H1 (cell line): ENCODE results near the gene GADD45GIP1. TPM values are rescaled to one million over a fixed set of nuclear protein-coding genes. Genes with fewer than 3 reads are reported as not detected.

Source experiments
- CTCF ChIA-PET: fragments of 300-600 bp; sonication (Branson Sonifier 250); formaldehyde crosslinking; loops from one replicate; lab custom pipeline; 2021; ENCODE audit not compliant: partially characterized antibody; lab: Charles Lee
- POLR2A ChIA-PET: fragments of 300-600 bp; sonication (Branson Sonifier 250); formaldehyde crosslinking; loops from one replicate; lab custom pipeline; 2021; ENCODE audit warnings: inconsistent platforms; ENCODE audit not compliant: partially characterized antibody; lab: Charles Lee
- DNase-seq, 2 experiments: peaks; one replicate each; pipeline versions ENCODE4 v3.0.0 to v3.0.0-alpha.2; 2010 to 2022; ENCODE audit warnings: low spot score in 2 of 2, low read depth in 1 of 2, mixed read lengths in 1 of 2
- FAIRE-seq: peaks from 2 replicates; lab custom pipeline; 2011; peaks lifted over from hg19 to GRCh38; lab: Jason Lieb, UNC
- H2AFZ ChIP-seq: 2 replicates; pipeline ENCODE4 v1.8.1; 2012; ENCODE audit warnings: low read length, inconsistent platforms
- H2AK5ac ChIP-seq: 2 replicates; pipeline ENCODE4 v1.6.1; 2013; ENCODE audit warnings: low read depth, low read length
- H2BK120ac ChIP-seq: replicated peaks from 2 replicates; pipeline ENCODE3; 2013; ENCODE audit warnings: low read depth, low read length, inconsistent platforms
- H2BK12ac ChIP-seq: 2 replicates; pipeline ENCODE4 v1.6.1; 2013; ENCODE audit warnings: low read depth, low read length
- H2BK15ac ChIP-seq: 2 replicates; pipeline ENCODE4 v1.6.1; 2013; ENCODE audit warnings: low read length
- H2BK20ac ChIP-seq: 2 replicates; pipeline ENCODE4 v1.6.1; 2013; ENCODE audit warnings: low read length
- H2BK5ac ChIP-seq: 2 replicates; pipeline ENCODE4 v1.6.1; 2013; ENCODE audit warnings: low read depth, low read length
- H3K14ac ChIP-seq: 2 replicates; pipeline ENCODE4 v1.6.1; 2013; ENCODE audit warnings: inconsistent platforms; ENCODE audit not compliant: insufficient read length
- H3K18ac ChIP-seq: 2 replicates; pipeline ENCODE4 v1.6.1; 2013; ENCODE audit warnings: low read length; ENCODE audit errors: extremely low read depth
- H3K23ac ChIP-seq: 2 replicates; pipeline ENCODE4 v1.6.1; 2013; ENCODE audit warnings: inconsistent platforms; ENCODE audit not compliant: insufficient read length
- H3K23me2 ChIP-seq: 2 replicates; pipeline ENCODE4 v1.6.1; 2013; ENCODE audit warnings: low read depth, low read length
- H3K27ac ChIP-seq: 2 replicates; pipeline ENCODE4 v1.6.1; 2011; ENCODE audit warnings: low read depth, low read length, inconsistent platforms
- H3K27me3 ChIP-seq, 4 experiments: replicated peaks in 1 of 4; 1 replicate in 1 of 4; 2 replicates in 3 of 4; pipeline versions ENCODE4 v1.6.1 to v1.8.1; 2011 to 2013; ENCODE audit warnings: low read length in 3 of 4, mild to moderate bottlenecking in 3 of 4, inconsistent platforms in 2 of 4, mixed read lengths in 2 of 4, moderate library complexity in 1 of 4; ENCODE audit not compliant: control insufficient read depth in 3 of 4, insufficient read depth in 3 of 4; ENCODE audit errors: extremely low read depth in 1 of 4
- H3K36me3 ChIP-seq, 4 experiments: 2 replicates each; pipeline versions ENCODE4 v1.6.1 to v1.8.1; 2011 to 2013; ENCODE audit warnings: mild to moderate bottlenecking in 4 of 4, low read length in 3 of 4, moderate library complexity in 2 of 4, control low read depth in 1 of 4, inconsistent platforms in 1 of 4; ENCODE audit not compliant: insufficient read depth in 4 of 4, control insufficient read depth in 2 of 4
- H3K4ac ChIP-seq: replicated peaks from 2 replicates; pipeline ENCODE3; 2013; ENCODE audit warnings: low read length, low read depth, mixed read lengths, inconsistent platforms; ENCODE audit not compliant: insufficient read length
- H3K4me1 ChIP-seq, 4 experiments: replicated peaks in 1 of 4; 1 replicate in 1 of 4; 2 replicates in 3 of 4; pipeline versions ENCODE4 v1.6.1 to v1.8.1; 2011 to 2013; ENCODE audit warnings: low read length in 3 of 4, inconsistent platforms in 2 of 4, mixed read lengths in 1 of 4; ENCODE audit not compliant: insufficient read depth in 4 of 4, control insufficient read depth in 3 of 4
- H3K4me2 ChIP-seq, 2 experiments: 2 replicates each; pipeline versions ENCODE4 v1.6.1 to v1.8.1; 2011 to 2013; ENCODE audit warnings: low read depth in 2 of 2, low read length in 2 of 2, control low read depth in 1 of 2, inconsistent platforms in 1 of 2, mild to moderate bottlenecking in 1 of 2; ENCODE audit not compliant: insufficient read depth in 1 of 2
- H3K4me3 ChIP-seq, 4 experiments: fragments of 200-600, 300-600 bp in 1 of 4; sonication (generic), shearing (Covaris generic), sonication (Bioruptor Twin) in 1 of 4; 2 replicates each; pipeline versions ENCODE4 v1.5.1 to v1.8.1; 2011 to 2016; ENCODE audit warnings: low read length in 4 of 4, low read depth in 3 of 4, control low read depth in 2 of 4, inconsistent platforms in 2 of 4, mild to moderate bottlenecking in 2 of 4, mixed read lengths in 1 of 4, moderate library complexity in 1 of 4; ENCODE audit not compliant: insufficient read depth in 2 of 4; ENCODE audit errors: extremely low read depth in 1 of 4
- H3K56ac ChIP-seq: replicated peaks from 2 replicates; pipeline ENCODE3; 2013; ENCODE audit warnings: low read depth, mild to moderate bottlenecking, mixed read lengths, low read length, inconsistent platforms; ENCODE audit not compliant: insufficient read length
- H3K79me1 ChIP-seq: 2 replicates; pipeline ENCODE4 v1.6.1; 2013; ENCODE audit warnings: low read depth, low read length, control low read depth
- H3K79me2 ChIP-seq, 2 experiments: 2 replicates each; pipeline versions ENCODE4 v1.6.1 to v1.8.1; 2012 to 2013; ENCODE audit warnings: low read length in 2 of 2, mild to moderate bottlenecking in 2 of 2, inconsistent platforms in 1 of 2; ENCODE audit not compliant: insufficient read depth in 2 of 2, control insufficient read depth in 1 of 2
- H3K9ac ChIP-seq, 4 experiments: replicated peaks in 1 of 4; 1 replicate in 1 of 4; 2 replicates in 3 of 4; pipeline versions ENCODE4 v1.6.1 to v1.8.1; 2011 to 2013; ENCODE audit warnings: low read depth in 3 of 4, low read length in 3 of 4, control low read depth in 2 of 4, mild to moderate bottlenecking in 2 of 4, moderate library complexity in 2 of 4, inconsistent platforms in 1 of 4; ENCODE audit errors: extremely low read depth in 1 of 4
- H3K9me3 ChIP-seq, 2 experiments: 2 replicates each; pipeline versions ENCODE4 v1.6.1 to v1.8.1; 2012 to 2013; ENCODE audit warnings: mild to moderate bottlenecking in 2 of 2, moderate library complexity in 2 of 2, control low read depth in 1 of 2, inconsistent platforms in 1 of 2, low read depth in 1 of 2, low read length in 1 of 2, mixed read lengths in 1 of 2; ENCODE audit not compliant: insufficient read depth in 2 of 2
- H4K20me1 ChIP-seq, 2 experiments: replicated peaks in 1 of 2; 2 replicates each; pipeline versions ENCODE3 to v1.8.1; 2011 to 2013; ENCODE audit warnings: inconsistent platforms in 2 of 2, low read length in 2 of 2, mild to moderate bottlenecking in 1 of 2; ENCODE audit not compliant: insufficient read depth in 2 of 2, control insufficient read depth in 1 of 2
- H4K5ac ChIP-seq: 2 replicates; pipeline ENCODE4 v1.6.1; 2013; ENCODE audit warnings: low read length, low read depth, mixed read lengths, inconsistent platforms; ENCODE audit not compliant: insufficient read length
- H4K8ac ChIP-seq: 2 replicates; pipeline ENCODE4 v1.8.0; 2013; ENCODE audit warnings: mild to moderate bottlenecking, moderate library complexity, low read length, inconsistent platforms; ENCODE audit not compliant: insufficient read depth; ENCODE audit errors: extremely low read depth
- H4K91ac ChIP-seq: replicated peaks from 2 replicates; pipeline ENCODE3; 2013; ENCODE audit warnings: low read length, mixed read lengths, inconsistent platforms; ENCODE audit not compliant: insufficient read length
- BACH1 ChIP-seq: IDR thresholded peaks from 2 replicates; pipeline ENCODE4 v1.6.1; 2012; ENCODE audit warnings: low read length, improper control_type of control experiment
- CTBP2 ChIP-seq: IDR thresholded peaks from 2 replicates; pipeline ENCODE4 v1.7.0; 2011; ENCODE audit warnings: borderline replicate concordance, mild to moderate bottlenecking, moderate library complexity, mixed read lengths, low read length; ENCODE audit not compliant: insufficient read depth, insufficient read length
- GABPA ChIP-seq: IDR thresholded peaks from 2 replicates; pipeline ENCODE4 v1.6.1; 2011; ENCODE audit warnings: mild to moderate bottlenecking, low read length, moderate library complexity, borderline replicate concordance; ENCODE audit not compliant: insufficient read depth
- POLR2A ChIP-seq, 2 experiments: IDR thresholded peaks; 1 replicate in 1 of 2; 2 replicates in 1 of 2; pipeline ENCODE4 v1.6.1; 2011; ENCODE audit warnings: low read depth in 2 of 2, low read length in 2 of 2, mild to moderate bottlenecking in 2 of 2; ENCODE audit errors: control extremely low read depth in 1 of 2
- SP4 ChIP-seq: IDR thresholded peaks from 2 replicates; pipeline ENCODE4 v1.6.1; 2012; ENCODE audit warnings: low read length, inconsistent platforms
- WGBS, 2 experiments: shearing (Covaris generic) in 1 of 2; methylation state at CpG; one replicate each; pipeline versions ENCODE4 v1.1.6 to v1.1.7; 2013 to 2015; ENCODE audit warnings: low lambda C conversion rate in 2 of 2, mixed read lengths in 2 of 2, inconsistent platforms in 1 of 2, low coverage in 1 of 2, missing lambda C conversion rate in 1 of 2; ENCODE audit not compliant: insufficient replicate concordance in 2 of 2, insufficient coverage in 1 of 2, insufficient read length in 1 of 2; ENCODE audit errors: extremely low coverage in 1 of 2, missing lambda C conversion rate in 1 of 2; 5-methylcytosine and 5-hydroxymethylcytosine counted together
- polyA plus RNA-seq, 7 experiments: library from polyadenylated mRNA; depleted of rRNA in 3 of 7; stranded (reverse) in 5 of 7; unstranded in 2 of 7; fragments of >200 nt in 5 of 7; fragments of 200-250 nt in 2 of 7; gene quantifications; 1 replicate in 5 of 7; 2 replicates in 1 of 7; 4 replicates in 1 of 7; pipeline versions ENCODE4 v1.2.1 to v1.2.3, GENCODE V29; 2011 to 2013; ENCODE audit warnings: missing spikeins in 2 of 7, mixed read lengths in 2 of 7
- total RNA-seq: library from RNA; stranded (reverse); fragmentation: NEBNext Ultra II Directional; extraction: Animal tissue kit (Norgen Biotek cat#: 25700); gene quantifications from 2 replicates; pipeline ENCODE4 v1.2.1, GENCODE V29; 2021
- TF ChIP-seq, protein P1 (sequence below): IDR thresholded peaks from 2 replicates; pipeline ENCODE4 v1.6.1; 2011; ENCODE audit warnings: low read depth, mild to moderate bottlenecking, low read length; ENCODE audit not compliant: insufficient read depth
- TF ChIP-seq, protein P2 (sequence below): IDR thresholded peaks from 2 replicates; pipeline ENCODE4 v1.6.1; 2012; ENCODE audit warnings: inconsistent platforms

GADD45GIP1 gene
- total and polyA plus RNA-seq, 2 of the 8 experiments (the other 6 are each of a cell fraction or from before 2014, with no cell fraction given) = 42.2 to 42.6 TPM

DNA sequence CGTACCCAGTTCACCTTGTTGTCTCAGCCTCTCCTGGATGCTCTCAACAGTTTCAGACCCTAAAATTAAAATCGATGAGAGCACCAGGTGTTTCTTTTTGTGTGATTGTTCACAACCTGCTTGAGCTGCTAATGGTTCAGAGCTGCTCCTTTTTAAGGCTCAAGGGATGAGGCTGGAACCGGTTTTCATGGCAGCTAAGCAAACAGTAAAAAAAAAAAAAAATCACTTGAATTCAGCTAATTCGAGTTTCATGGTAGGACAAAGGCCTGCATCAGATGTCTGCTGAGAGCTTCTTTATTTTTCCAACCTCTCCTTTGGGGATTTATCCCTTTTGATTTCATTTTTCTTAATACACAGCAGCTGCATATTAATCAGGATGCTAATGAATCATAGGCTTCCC, 44.5 kb downstream of the GADD45GIP1 start:
- no peaks in the 10 kb centered on the region for H3K9me3 ChIP-seq
- no peak overlapping the region for H2AFZ ChIP-seq
- H3K4me1 ChIP-seq = peaks cover 8 to 20% (median 14%) of the 10 kb centered on the region in 4 experiments
- TF ChIP-seq, protein P1, sequence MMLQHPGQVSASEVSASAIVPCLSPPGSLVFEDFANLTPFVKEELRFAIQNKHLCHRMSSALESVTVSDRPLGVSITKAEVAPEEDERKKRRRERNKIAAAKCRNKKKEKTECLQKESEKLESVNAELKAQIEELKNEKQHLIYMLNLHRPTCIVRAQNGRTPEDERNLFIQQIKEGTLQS = no peak
- TF ChIP-seq CTBP2 = no peak
- no peak for TF ChIP-seq BACH1
- TF ChIP-seq POLR2A (IDR thresholded peaks at IDR 0.05; ENCODE audit: control extremely low read depth in 1 of 2, low read depth in 2 of 2, low read length in 2 of 2) = no peak
- TF ChIP-seq SP4 = no peak
- no peak for TF ChIP-seq GABPA
- TF ChIP-seq, protein P2, sequence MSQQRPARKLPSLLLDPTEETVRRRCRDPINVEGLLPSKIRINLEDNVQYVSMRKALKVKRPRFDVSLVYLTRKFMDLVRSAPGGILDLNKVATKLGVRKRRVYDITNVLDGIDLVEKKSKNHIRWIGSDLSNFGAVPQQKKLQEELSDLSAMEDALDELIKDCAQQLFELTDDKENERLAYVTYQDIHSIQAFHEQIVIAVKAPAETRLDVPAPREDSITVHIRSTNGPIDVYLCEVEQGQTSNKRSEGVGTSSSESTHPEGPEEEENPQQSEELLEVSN = no peak
- H3K4me3 ChIP-seq = peak overlapping the region in 2 of 4 experiments; percentile 32 to 33; a peak in 2 of 8 replicates
- no peak overlapping the region for H4K5ac ChIP-seq
- H3K18ac ChIP-seq = peak overlapping the region; percentile 71
- H3K9ac ChIP-seq = peak overlapping the region in 1 of 4 experiments; percentile 45; a peak in 3 of 7 replicates
- peak overlapping the region; percentile 90; the same call in 1 of the 2 replicates for H2BK12ac ChIP-seq
- no peaks in the 10 kb centered on the region for H3K79me2 ChIP-seq
- no peaks in the 10 kb centered on the region for H3K36me3 ChIP-seq
- peak overlapping the region; percentile 42; the same call in 1 of the 2 replicates for H3K27ac ChIP-seq
- H3K23ac ChIP-seq = no peak overlapping the region
- peak overlapping the region; percentile 11; the same call in 1 of the 2 replicates for H2AK5ac ChIP-seq
- H2BK5ac ChIP-seq = no peak overlapping the region
- peak overlapping the region; percentile 25 to 58 for H3K4me2 ChIP-seq
- H3K79me1 ChIP-seq = no peaks in the 10 kb centered on the region
- H3K56ac ChIP-seq = no peak overlapping the region
- peak overlapping the region; percentile 57 for H4K91ac ChIP-seq
- DNase-seq (no peak), FAIRE-seq (no peak)
- H3K14ac ChIP-seq = no peak overlapping the region
- H4K20me1 ChIP-seq = no peaks in the 10 kb centered on the region
- no peaks in the 10 kb centered on the region for H3K23me2 ChIP-seq
- H4K8ac ChIP-seq = peak overlapping the region; percentile 95; the same call in 1 of the 2 replicates
- POLR2A ChIA-PET = interaction anchor here (0.6 to 13.9 kb wide), 15 partner anchors 9 to 176 kb away, joined by 3 to 180 read pairs (median 6); partner anchors contain the start of genes CALR, DNASE2, FARSA and GCDH
- H2BK15ac ChIP-seq = peak overlapping the region; percentile 61; the same call in 1 of the 2 replicates
- no peak overlapping the region for H2BK120ac ChIP-seq
- no peak overlapping the region for H3K4ac ChIP-seq
- H3K27me3 ChIP-seq = no peaks in the 10 kb centered on the region
- H2BK20ac ChIP-seq = peak overlapping the region; percentile 32; the same call in 1 of the 2 replicates
- CTCF ChIA-PET = interaction anchor here (0.7 to 1.7 kb wide), 6 partner anchors 20 to 53 kb away, joined by 3 to 8 read pairs (median 5); partner anchors contain the start of gene KLF1
- WGBS, 2 experiments = 77% methylated on average over 4 of the region's 4 CpGs; no CpG with 5 or more reads in 1 of the 2 experiments
